HUES64 (cell line): ENCODE data around the gene S100A16.
"Not testable (repeated sequence)": the region's sequence is repeated elsewhere in the genome, so short reads cannot be mapped to it uniquely, and the experiment has no call there.

Experiments used
- H3K27ac ChIP-seq: 2 replicates; pipeline ENCODE4 v1.7.0; 2013; ENCODE audit warnings: low read depth, low read length, inconsistent platforms
- H3K27me3 ChIP-seq: 2 replicates; pipeline ENCODE4 v1.6.1; 2013; ENCODE audit warnings: mild to moderate bottlenecking, low read length; ENCODE audit not compliant: insufficient read depth
- H3K36me3 ChIP-seq: 2 replicates; pipeline ENCODE4 v1.6.1; 2013; ENCODE audit warnings: mild to moderate bottlenecking, low read length; ENCODE audit not compliant: insufficient read depth
- H3K4me1 ChIP-seq: 2 replicates; pipeline ENCODE4 v1.6.1; 2013; ENCODE audit warnings: mild to moderate bottlenecking, low read length, moderate library complexity; ENCODE audit not compliant: insufficient read depth
- H3K4me3 ChIP-seq: 2 replicates; pipeline ENCODE4 v1.5.1; 2013; ENCODE audit warnings: mild to moderate bottlenecking, low read length, moderate library complexity
- H3K9ac ChIP-seq: 2 replicates; pipeline ENCODE4 v1.6.1; 2013; ENCODE audit warnings: mild to moderate bottlenecking, low read depth, low read length
- H3K9me3 ChIP-seq: 2 replicates; pipeline ENCODE4 v1.6.1; 2013; ENCODE audit warnings: low read depth, low read length; ENCODE audit not compliant: insufficient read depth
- WGBS: fragments of 150-250, 120-280 bp; methylation state at CpG from one replicate; pipeline ENCODE4 v1.1.7; 2013; ENCODE audit warnings: missing lambda C conversion rate; 5-methylcytosine and 5-hydroxymethylcytosine counted together

The S100A16 gene

DNA sequence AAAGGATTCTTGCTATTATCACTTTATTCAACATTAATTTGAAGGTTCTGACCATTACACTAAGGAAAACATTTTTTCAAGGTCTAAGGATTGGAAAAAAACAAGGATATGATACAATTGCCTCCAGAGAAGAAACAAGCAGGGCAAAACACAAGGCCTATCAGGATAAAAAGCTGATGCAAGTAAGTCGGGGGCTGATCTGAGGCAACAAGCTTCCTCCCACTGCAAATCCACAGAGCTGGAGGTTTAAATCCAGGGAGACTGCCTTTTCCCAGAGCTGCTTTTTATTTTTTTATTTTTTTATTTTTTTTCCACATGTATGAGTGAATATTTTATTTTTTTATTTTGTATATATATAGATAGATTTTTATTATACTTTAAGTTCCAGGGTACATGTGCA, 27.9 kb downstream of the S100A16 start:
- Histone ChIP-seq H3K27me3 (no peaks in the 10 kb centered on the region), H3K36me3 (no peaks in the 10 kb centered on the region), H3K9ac (no peak overlapping the region), H3K9me3 (no peaks in the 10 kb centered on the region), H3K4me3 (no peak overlapping the region), H3K27ac (no peak overlapping the region), H3K4me1 (peaks cover 5% of the 10 kb centered on the region; the same call in 1 of the 2 replicates)
- WGBS: 85% methylated on average over 1 of the region's 1 CpG

DNA sequence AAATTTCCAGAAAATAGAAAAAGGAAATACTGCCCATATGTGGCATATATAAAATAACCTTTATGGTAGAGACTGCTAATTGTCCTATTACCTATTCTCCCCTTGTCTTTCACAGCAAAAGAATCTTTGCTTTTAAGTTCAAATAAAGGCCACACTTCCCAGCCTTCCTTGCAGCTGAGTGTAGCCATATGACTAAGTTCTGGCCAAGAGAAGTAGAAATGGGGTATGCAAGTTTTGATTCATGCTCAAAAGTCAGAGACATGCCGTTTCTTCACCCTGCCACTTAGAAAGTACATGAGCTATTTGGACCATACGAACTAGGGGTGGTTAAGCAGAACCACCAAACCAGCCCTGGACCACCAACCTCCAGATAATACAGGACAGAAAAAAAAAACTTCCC, 29.0 kb downstream of the S100A16 start:
- Histone ChIP-seq H3K36me3 (no peaks in the 10 kb centered on the region), H3K4me1 (peaks cover 7% of the 10 kb centered on the region; the same call in 1 of the 2 replicates), H3K9me3 (no peaks in the 10 kb centered on the region), H3K4me3 (no peak overlapping the region), H3K9ac (no peak overlapping the region), H3K27me3 (no peaks in the 10 kb centered on the region), H3K27ac (no peak overlapping the region)
- WGBS: 89% methylated on average over 2 of the region's 2 CpGs

DNA sequence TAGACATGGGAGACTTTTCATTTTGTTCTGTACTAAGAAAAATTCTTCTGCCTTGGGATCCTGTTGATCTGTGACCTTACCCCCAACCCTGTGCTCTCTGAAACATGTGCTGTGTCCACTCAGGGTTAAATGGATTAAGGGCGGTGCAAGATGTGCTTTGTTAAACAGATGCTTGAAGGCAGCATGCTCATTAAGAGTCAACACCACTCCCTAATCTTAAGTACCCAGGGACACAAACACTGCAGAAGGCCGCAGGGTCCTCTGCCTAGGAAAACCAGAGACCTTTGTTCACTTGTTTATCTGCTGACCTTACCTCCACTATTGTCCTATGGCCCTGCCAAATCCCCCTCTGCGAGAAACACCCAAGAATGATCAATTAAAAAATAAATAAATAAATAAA, 29.4 kb downstream of the S100A16 start:
- H3K9ac ChIP-seq, H3K9me3 ChIP-seq, H3K27me3 ChIP-seq, H3K4me3 ChIP-seq, H3K27ac ChIP-seq, H3K36me3 ChIP-seq: not testable (repeated sequence)
- H3K4me1 ChIP-seq: peaks cover 12% of the 10 kb centered on the region; the same call in 1 of the 2 replicates
- WGBS: 63% methylated on average over 1 of the region's 3 CpGs

DNA sequence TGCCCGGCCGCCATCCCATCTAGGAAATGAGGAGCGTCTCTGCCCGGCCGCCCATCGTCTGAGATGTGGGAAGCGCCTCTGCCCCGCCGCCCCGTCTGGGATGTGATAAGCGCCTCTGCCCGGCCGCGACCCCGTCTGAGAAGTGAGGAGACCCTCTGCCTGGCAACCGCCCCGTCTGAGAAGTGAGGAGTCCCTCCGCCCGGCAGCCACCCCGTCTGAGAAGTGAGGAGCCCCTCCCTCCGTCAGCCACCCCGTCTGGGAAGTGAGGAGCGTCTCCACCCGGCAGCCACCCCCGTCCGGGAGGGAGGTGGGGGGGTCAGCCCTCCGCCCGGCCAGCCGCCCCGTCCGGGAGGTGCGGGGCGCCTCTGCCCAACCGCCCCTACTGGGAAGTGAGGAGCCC, 30.1 kb downstream of the S100A16 start:
- peaks cover 19% of the 10 kb centered on the region; the same call in 1 of the 2 replicates for H3K4me1 ChIP-seq
- 97% methylated on average over 34 of the region's 34 CpGs for WGBS
- not testable (repeated sequence) for H3K4me3 ChIP-seq, H3K27ac ChIP-seq, H3K27me3 ChIP-seq, H3K36me3 ChIP-seq, H3K9me3 ChIP-seq, H3K9ac ChIP-seq

DNA sequence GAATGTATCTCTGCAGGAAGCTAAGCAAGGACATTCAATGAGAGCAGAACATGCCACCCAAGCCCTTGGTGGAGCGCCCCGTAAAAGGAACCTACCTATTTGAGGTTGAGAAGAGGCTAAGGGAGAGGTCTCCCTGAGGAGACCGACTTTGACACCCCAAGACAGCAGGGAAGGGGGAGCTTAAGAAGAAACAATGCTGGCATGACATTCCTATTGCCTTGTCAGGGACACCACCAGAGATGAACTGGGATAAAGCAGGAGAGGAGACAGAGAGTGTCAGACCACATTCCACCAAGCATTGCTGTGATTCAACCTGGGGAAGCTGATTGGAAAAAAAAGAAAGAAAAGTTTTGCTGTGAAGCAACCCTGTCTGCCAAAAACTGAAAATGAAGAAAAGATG, 34.0 kb downstream of the S100A16 start:
- Histone ChIP-seq H3K27ac (peak overlapping the region; percentile 39; the same call in 1 of the 2 replicates), H3K27me3 (no peaks in the 10 kb centered on the region), H3K4me3 (no peak overlapping the region), H3K36me3 (no peaks in the 10 kb centered on the region), H3K9ac (no peak overlapping the region), H3K4me1 (peaks cover 18% of the 10 kb centered on the region; the same call in 1 of the 2 replicates), H3K9me3 (peaks cover 3% of the 10 kb centered on the region; the same call in 1 of the 2 replicates)
- WGBS: 86% methylated on average over 3 of the region's 3 CpGs

DNA sequence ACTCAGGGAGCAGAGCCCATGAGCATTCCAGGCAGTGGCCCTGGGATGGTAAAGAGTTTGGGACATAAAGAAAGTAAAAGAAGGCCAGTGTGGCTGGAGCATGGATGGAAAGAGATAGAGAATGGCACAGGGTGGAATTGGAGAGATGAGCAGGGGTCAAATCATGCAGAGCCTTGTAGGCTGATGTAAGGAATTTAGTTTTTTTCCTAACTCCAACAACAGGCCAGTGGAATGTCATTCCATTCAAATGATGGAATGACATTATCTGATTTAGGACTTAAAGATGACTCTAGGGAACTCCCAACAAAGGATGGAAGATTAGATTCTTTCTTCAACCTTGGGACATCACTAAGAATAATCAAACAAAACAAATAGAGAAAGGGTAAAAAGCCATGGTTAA, 34.4 kb downstream of the S100A16 start:
- H3K27ac ChIP-seq: no peak overlapping the region; the same call in 1 of the 2 replicates
- no peaks in the 10 kb centered on the region for H3K36me3 ChIP-seq
- no peak overlapping the region for H3K9ac ChIP-seq
- H3K4me1 ChIP-seq: peaks cover 16% of the 10 kb centered on the region; the same call in 1 of the 2 replicates
- no peaks in the 10 kb centered on the region for H3K27me3 ChIP-seq
- peaks cover 3% of the 10 kb centered on the region; the same call in 1 of the 2 replicates for H3K9me3 ChIP-seq
- no peak overlapping the region for H3K4me3 ChIP-seq

DNA sequence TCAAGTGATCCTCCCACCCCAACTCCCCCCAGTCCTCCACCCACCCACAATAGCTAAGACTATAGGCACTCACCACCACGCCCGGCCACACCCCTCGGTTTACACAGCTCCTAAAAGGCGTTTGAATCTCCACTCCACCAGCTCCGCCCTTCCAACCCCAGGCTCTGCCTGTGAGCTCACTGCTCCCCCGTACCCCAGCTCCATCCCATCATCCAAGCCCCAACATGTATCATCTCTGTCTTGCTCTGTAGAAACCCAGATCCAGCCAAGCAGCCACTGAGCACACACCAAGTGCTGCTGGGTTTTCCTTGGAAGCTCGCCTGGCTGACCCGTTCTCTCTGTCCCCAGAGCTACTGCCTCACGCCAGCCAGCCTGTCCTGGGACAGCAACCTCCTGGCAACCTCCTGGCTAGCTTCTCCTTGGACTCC, 35.3 kb downstream of the S100A16 start:
- 74% methylated on average over 9 of the region's 9 CpGs for WGBS
- Histone ChIP-seq H3K9ac (no peak overlapping the region), H3K9me3 (peaks cover 3% of the 10 kb centered on the region; the same call in 1 of the 2 replicates), H3K4me3 (no peak overlapping the region), H3K27me3 (no peaks in the 10 kb centered on the region), H3K27ac (no peak overlapping the region), H3K4me1 (peaks cover 16% of the 10 kb centered on the region; the same call in 1 of the 2 replicates), H3K36me3 (no peaks in the 10 kb centered on the region)

DNA sequence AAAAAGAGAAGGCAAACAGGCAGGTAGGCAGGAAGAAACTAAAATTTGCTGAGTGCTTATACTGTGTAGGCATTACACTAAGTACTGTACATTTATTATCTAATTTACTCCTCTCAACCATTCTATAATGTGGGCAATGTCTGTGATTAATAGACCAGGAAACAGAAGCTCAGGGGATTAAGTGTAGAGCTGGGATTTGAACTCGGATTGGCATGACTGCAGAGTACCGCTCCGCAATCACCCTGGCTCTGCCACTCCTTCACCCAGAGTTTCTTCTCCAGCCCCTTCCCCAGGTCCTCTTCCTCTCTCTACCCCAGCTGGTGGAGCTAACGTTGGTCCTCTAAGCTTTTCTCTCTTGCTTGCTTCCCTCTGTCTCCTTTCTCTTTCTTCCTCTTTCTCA, 35.8 kb downstream of the S100A16 start:
- Histone ChIP-seq H3K4me1 (peaks cover 16% of the 10 kb centered on the region; the same call in 1 of the 2 replicates), H3K27ac (no peak overlapping the region), H3K27me3 (no peaks in the 10 kb centered on the region), H3K9me3 (peaks cover 3% of the 10 kb centered on the region; the same call in 1 of the 2 replicates), H3K4me3 (no peak overlapping the region), H3K36me3 (no peaks in the 10 kb centered on the region), H3K9ac (no peak overlapping the region)
- WGBS: 75% methylated on average over 4 of the region's 4 CpGs

DNA sequence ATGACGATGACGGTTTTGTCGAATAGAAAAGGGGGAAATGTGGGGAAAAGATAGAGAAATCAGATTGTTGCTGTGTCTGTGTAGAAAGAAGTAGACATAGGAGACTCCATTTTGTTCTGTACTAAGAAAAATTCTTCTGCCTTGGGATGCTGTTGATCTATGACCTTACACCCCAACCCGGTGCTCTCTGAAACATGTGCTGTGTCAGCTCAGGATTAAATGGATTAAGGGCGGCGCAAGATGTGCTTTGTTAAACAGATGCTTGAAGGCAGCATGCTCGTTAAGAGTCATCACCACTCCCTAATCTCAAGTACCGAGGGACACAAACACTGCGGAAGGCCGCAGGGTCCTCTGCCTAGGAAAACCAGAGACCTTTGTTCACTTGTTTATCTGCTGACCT, 37.4 kb downstream of the S100A16 start:
- not testable (repeated sequence) for H3K36me3 ChIP-seq, H3K9ac ChIP-seq, H3K27me3 ChIP-seq, H3K4me3 ChIP-seq, H3K9me3 ChIP-seq, H3K27ac ChIP-seq
- 96% methylated on average over 6 of the region's 10 CpGs for whole genome bisulfite sequencing
- peaks cover 16% of the 10 kb centered on the region; the same call in 1 of the 2 replicates for H3K4me1 ChIP-seq

DNA sequence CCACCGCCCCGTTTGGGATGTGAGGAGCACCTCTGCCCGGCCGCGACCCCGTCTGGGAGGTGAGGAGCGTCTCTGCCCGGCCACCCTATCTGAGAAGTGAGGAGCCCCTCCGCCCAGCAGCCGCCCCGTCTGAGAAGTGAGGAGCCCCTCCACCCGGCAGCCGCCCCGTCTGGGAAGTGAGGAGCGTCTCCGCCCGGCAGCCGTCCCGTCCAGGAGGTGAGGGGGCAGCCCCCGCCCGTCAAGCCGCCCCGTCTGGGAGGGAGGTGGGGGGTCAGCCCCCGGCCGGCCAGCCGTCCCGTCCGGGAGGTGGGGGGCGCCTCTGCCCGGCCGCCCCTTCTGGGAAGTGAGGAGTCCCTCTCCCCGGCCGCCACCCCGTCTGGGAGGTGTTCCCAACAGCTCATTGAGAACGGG, 37.9 kb downstream of the S100A16 start:
- H3K4me1 ChIP-seq: peaks cover 16% of the 10 kb centered on the region; the same call in 1 of the 2 replicates
- WGBS: 92% methylated on average over 35 of the region's 35 CpGs
- not testable (repeated sequence) for H3K4me3 ChIP-seq, H3K36me3 ChIP-seq, H3K27ac ChIP-seq, H3K9me3 ChIP-seq, H3K9ac ChIP-seq, H3K27me3 ChIP-seq

DNA sequence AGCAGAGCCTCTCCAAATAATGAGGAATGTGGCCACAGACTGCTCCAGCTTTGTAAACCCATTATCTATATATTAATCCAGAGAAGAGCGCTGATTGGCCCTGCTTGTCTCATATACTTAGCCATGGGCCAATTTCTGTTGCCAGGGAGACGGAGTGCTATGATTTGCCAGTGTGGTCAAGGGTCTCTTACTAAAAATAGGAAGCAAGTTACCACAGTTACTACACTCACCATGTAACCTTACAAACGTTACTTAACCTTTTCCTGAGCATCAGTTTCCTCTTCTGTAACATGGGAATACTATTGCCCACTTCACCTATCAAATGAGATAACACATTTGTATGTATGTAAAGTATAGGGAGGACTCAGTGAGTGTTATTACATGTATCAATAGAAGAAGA, 39.6 kb downstream of the S100A16 start:
- 94% methylated on average over 3 of the region's 3 CpGs for WGBS
- H3K36me3 ChIP-seq: no peaks in the 10 kb centered on the region
- H3K4me1 ChIP-seq: peaks cover 8% of the 10 kb centered on the region
- peaks cover 3% of the 10 kb centered on the region; the same call in 1 of the 2 replicates for H3K9me3 ChIP-seq
- H3K27ac ChIP-seq: no peak overlapping the region
- H3K27me3 ChIP-seq: no peaks in the 10 kb centered on the region
- no peak overlapping the region for H3K4me3 ChIP-seq
- H3K9ac ChIP-seq: no peak overlapping the region

DNA sequence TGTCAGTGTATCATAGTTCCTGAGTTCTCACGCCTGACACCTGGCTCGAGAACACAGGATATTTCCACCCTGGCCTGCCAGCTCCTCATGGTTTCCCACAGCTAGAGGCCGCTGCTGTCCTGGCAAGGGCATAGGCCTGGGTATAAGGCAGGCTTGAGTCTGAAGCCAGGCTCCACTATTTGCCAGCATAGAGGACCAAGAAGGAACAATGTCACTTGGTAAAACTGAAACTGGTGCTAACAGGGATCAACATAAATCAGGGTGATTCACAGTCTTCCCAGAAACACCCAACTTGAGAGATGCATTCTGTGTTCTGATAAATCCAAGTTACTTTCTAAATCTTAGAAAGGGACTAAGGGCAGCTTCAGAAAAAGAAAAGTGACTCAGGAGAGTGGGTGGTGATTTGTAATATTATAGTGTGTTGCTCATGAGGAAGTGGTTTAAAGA, 40.3 kb downstream of the S100A16 start:
- H3K27ac ChIP-seq: no peak overlapping the region
- H3K36me3 ChIP-seq: no peaks in the 10 kb centered on the region
- no peaks in the 10 kb centered on the region for H3K27me3 ChIP-seq
- H3K9me3 ChIP-seq: peaks cover 3% of the 10 kb centered on the region; the same call in 1 of the 2 replicates
- H3K9ac ChIP-seq: no peak overlapping the region
- 48% methylated on average over 3 of the region's 3 CpGs for WGBS
- no peak overlapping the region for H3K4me3 ChIP-seq
- peaks cover 8% of the 10 kb centered on the region for H3K4me1 ChIP-seq
